Astrocyte of the spinal cord (primary cell): Measurements from ENCODE around the gene RFX8.
"Not testable (repeated sequence)": the region's sequence is repeated elsewhere in the genome, so short reads cannot be mapped to it uniquely, and the experiment has no call there.

Experiments used
- DNase-seq: peaks from one replicate; pipeline ENCODE4 v3.0.0; 2011; ENCODE audit warnings: low read depth, low spot score
- H3K4me3 ChIP-seq: 2 replicates; pipeline ENCODE4 v1.5.1; 2011; ENCODE audit warnings: low read depth, mild to moderate bottlenecking, low read length, moderate library complexity
- CTCF ChIP-seq: IDR thresholded peaks from 2 replicates; pipeline ENCODE4 v1.5.1; 2012; ENCODE audit warnings: low read depth, mild to moderate bottlenecking, low read length, inconsistent platforms
- in situ Hi-C: cut with HindIII; loops from 2 replicates; pipeline ENCODE4 v1.10.0; 2017; ENCODE audit warnings: low sequenced_read_pairs

The RFX8 gene

GRCh38 chr2:101354420-101355311 is 120.2 kb downstream of the RFX8 start:
- DNase-seq, result no peak
- in situ Hi-C loops, result no loop called here

GRCh38 chr2:101352631-101353030 is 122.3 kb downstream of the RFX8 start:
- in situ Hi-C loops, H3K4me3 ChIP-seq, DNase-seq: not testable (repeated sequence)

More at GRCh38 chr2:101354420-101355311, 120.2 kb downstream of the RFX8 start:
- no peak for TF ChIP-seq CTCF
- H3K4me3 ChIP-seq, result no peak overlapping the region

- in situ Hi-C loops, result no loop called here
- TF ChIP-seq CTCF, result no peak
- no peak overlapping the region for H3K4me3 ChIP-seq
- no peak for DNase-seq
Measured at GRCh38 chr2:101351207-101351606, 123.7 kb downstream of the RFX8 start.

- in situ Hi-C loops, result no loop called here
- peak; percentile 55 for DNase-seq
- TF ChIP-seq CTCF, result peak; percentile 57
- no peak overlapping the region for H3K4me3 ChIP-seq
Measured at GRCh38 chr2:101349893-101350662, 124.8 kb downstream of the RFX8 start.

- TF ChIP-seq CTCF, result no peak
- no peak overlapping the region for H3K4me3 ChIP-seq
- no peak for DNase-seq
- in situ Hi-C loops, result no loop called here
Measured at GRCh38 chr2:101348883-101349282, 126.0 kb downstream of the RFX8 start.
